ENCODE measurements around the gene KRTAP9-8. TPM values are rescaled to one million over a fixed set of nuclear protein-coding genes. Genes with fewer than 3 reads are reported as not detected.
"Not testable (repeated sequence)": the region's sequence is repeated elsewhere in the genome, so short reads cannot be mapped to it uniquely, and the experiment has no call there.

Gene KRTAP9-8
- total RNA-seq, 1 experiment from 2014 or later = not detected

DNA sequence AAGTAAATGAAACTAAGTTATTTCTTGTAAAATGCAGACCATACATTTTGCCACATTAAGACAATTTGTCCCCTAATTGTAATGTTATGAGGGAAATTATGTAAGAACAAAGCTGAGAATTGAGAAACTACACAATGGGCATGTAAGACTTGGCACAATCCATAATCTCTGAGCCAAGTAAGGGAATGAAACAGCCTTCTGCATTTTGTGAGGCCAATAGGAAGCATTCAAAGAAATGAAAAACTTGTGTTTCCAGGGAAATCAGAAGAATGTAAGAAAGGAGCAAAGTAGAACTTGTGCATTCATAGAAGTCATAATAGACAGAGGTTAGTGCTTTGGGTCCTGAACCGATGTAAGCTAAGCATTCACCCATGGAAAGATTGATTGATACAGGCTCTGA lies 13.5 kb downstream of the KRTAP9-8 start:
- in situ Hi-C loops (cut with HindIII; ENCODE audit: low pct_unique_long_range_greater_than_20kb, low sequenced_read_pairs) = no loop called here
- DNase-seq (ENCODE audit: low read depth) = no peak

GRCh38 chr17:41254861-41255260 lies 17.1 kb downstream of the KRTAP9-8 start:
- no peak for DNase-seq (ENCODE audit: low read depth)
- in situ Hi-C loops (cut with HindIII; ENCODE audit: low pct_unique_long_range_greater_than_20kb, low sequenced_read_pairs) = no loop called here

DNA sequence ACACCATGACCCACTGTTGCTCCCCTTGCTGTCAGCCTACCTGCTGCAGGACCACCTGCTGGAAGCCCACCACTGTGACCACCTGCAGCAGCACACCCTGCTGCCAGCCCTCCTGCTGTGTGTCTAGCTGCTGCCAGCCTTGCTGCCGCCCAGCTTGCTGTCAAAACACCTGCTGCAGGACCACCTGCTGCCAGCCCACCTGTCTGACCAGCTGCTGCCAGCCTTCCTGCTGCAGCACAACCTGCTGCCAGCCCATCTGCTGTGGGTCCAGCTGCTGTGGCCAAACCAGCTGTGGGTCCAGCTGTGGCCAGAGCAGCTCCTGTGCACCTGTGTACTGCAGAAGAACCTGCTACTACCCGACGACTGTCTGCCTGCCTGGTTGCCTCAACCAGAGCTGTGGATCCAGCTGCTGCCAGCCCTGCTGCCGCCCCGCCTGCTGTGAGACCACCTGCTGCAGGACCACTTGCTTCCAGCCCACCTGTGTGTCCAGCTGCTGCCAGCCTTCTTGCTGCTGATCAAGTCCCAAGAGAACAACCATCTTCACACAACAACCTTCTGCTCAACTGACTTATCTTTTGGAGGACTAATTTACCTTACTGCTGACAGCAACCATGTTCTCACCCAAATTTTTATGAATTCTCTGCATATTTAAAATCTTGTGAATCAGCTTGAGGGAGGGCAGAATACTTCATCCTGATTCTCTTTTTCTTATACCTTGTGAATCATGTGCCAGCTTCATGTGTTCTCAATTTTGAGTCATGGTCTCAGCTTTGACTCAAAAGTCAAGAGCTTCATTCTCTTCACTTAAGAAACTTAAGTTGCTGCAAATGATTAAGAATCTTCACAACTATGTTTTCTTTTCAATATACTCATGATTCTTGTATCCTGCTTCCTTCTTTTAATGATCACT lies 17.8 kb downstream of the KRTAP9-8 start, which contains the start of gene KRTAP9-9:
Gene KRTAP9-9 (plus strand): TSS at position 4 of the 910 bp plus-strand sequence.
- in situ Hi-C loops (cut with HindIII; ENCODE audit: low pct_unique_long_range_greater_than_20kb, low sequenced_read_pairs); DNase-seq (ENCODE audit: low read depth): not testable (repeated sequence)

DNA sequence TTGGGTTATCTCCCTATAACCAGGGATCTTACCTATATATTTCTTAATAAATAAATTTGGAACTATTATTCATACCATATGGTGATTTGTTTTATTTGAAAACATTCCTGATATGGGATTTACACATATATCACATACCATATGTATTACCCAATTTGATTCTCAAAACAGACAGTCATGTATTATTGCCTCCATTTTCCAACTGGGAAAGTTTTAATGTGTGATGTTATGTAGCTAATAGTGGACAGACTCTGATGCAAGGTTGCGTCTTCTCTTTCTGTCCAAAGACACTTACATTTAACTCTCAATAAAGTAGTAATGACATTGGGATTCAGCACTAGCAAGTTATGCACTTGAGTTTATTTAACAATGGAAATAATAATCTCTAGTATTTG lies 18.5 kb downstream of the KRTAP9-8 start:
- DNase-seq (ENCODE audit: low read depth) = no peak
- in situ Hi-C loops (cut with HindIII; ENCODE audit: low pct_unique_long_range_greater_than_20kb, low sequenced_read_pairs) = no loop called here

DNA sequence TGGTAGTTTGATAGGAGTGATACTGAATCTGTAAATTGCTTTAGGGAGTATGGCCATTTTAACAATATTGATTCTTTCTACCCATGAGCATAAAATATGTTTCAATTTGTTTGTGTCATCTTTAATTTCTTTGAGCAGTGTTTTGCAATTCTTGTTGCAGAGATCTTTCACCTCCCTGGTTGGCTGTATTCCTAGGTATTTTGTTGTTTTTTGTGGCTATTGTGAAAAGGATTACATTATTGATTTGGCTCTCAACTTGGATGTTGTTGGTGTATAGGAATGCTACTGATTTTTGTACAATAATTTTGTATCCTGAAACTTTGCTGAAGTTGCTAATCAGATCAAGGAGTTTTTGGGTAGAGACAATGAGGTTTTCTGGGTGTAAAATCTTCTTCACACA lies 20.6 kb downstream of the KRTAP9-8 start:
- in situ Hi-C loops (cut with HindIII; ENCODE audit: low pct_unique_long_range_greater_than_20kb, low sequenced_read_pairs) = no loop called here
- DNase-seq (ENCODE audit: low read depth) = no peak

GRCh38 chr17:41263212-41263611 lies 25.4 kb downstream of the KRTAP9-8 start:
- DNase-seq (ENCODE audit: low read depth) = no peak
- in situ Hi-C loops (cut with HindIII; ENCODE audit: low pct_unique_long_range_greater_than_20kb, low sequenced_read_pairs) = no loop called here

DNA sequence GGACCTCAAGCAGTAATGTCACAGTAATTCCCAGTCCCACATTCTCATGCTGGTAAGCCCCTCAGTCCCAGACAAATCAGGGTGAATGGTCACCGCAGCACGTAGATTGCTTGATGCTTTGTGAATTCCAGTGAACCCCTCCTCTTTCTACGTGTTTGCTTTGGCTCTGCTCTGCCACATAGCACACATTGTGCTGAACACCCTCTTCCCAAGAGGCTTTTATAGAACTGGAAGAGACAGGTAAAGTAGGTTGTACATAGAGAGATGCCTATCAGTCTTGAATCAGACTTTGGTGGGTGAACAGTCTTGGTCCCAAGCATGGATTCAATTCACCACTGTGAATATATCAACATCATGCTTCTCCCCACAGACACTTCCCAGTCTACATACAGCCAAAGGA lies 26.8 kb downstream of the KRTAP9-8 start:
- DNase-seq (ENCODE audit: low read depth) = no peak
- in situ Hi-C loops (cut with HindIII; ENCODE audit: low pct_unique_long_range_greater_than_20kb, low sequenced_read_pairs) = no loop called here

DNA sequence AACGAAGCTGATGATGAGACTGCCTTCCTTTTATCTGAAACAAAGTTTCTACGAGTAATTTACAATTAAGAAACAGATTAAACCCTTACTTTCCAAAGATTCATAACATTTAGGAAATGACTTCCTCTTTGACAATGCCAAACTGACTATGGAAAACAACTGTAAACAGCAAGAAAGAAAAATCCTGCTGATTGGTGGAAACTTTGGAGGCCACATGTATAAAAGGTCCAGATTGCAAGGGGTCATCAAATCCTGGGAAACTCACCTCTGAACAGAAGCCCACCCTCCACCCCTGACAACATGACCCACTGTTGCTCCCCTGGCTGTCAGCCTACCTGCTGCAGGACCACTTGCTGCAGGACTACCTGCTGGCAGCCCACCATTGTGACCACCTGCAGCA lies 27.3 kb downstream of the KRTAP9-8 start, which contains the start of gene KRTAP9-6:
Gene KRTAP9-6 (plus strand): TSS at position 301 of the 400 bp plus-strand sequence. CDS start 0 bp downstream, at position 301.
- in situ Hi-C loops (cut with HindIII; ENCODE audit: low pct_unique_long_range_greater_than_20kb, low sequenced_read_pairs) = no loop called here
- DNase-seq (ENCODE audit: low read depth) = no peak

- no peak for DNase-seq (ENCODE audit: low read depth)
- in situ Hi-C loops (cut with HindIII; ENCODE audit: low pct_unique_long_range_greater_than_20kb, low sequenced_read_pairs) = no loop called here
These were observed 29.9 kb downstream of the KRTAP9-8 start for GRCh38 chr17:41267711-41268110.

DNA sequence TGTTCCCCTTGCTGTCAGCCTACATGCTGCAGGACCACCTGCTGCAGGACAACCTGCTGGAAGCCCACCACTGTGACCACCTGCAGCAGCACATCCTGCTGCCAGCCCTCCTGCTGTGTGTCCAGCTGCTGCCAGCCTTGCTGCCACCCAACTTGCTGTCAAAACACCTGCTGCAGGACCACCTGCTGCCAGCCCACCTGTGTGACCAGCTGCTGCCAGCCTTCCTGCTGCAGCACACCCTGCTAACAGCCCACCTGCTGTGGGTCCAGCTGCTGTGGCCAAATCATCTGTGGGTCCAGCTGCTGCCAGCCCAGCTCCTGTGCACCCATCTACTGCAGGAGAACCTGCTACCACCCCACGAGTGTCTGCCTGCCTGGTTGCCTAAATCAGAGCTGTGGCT lies 33.5 kb downstream of the KRTAP9-8 start:
- DNase-seq (ENCODE audit: low read depth); in situ Hi-C loops (cut with HindIII; ENCODE audit: low pct_unique_long_range_greater_than_20kb, low sequenced_read_pairs): not testable (repeated sequence)

DNA sequence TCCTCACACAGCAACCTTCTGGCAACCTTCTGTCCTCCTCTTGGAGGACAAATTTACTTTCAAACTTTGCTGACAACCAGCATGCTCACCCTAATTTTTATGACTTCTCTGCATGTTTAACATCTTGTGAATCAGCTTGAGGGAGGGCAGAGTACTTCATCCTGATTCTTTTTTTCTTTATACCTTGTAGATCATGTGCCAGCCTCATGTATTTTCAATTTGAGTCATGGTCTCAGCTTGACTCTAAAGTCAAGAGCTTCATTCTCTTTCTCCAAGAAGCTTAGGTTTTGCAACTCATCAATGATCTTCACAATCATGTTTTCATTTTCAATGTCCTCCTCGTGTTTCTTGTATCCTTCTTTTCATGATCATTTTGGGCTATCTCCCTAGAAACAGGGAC lies 34.1 kb downstream of the KRTAP9-8 start:
- in situ Hi-C loops (cut with HindIII; ENCODE audit: low pct_unique_long_range_greater_than_20kb, low sequenced_read_pairs) = no loop called here

DNA sequence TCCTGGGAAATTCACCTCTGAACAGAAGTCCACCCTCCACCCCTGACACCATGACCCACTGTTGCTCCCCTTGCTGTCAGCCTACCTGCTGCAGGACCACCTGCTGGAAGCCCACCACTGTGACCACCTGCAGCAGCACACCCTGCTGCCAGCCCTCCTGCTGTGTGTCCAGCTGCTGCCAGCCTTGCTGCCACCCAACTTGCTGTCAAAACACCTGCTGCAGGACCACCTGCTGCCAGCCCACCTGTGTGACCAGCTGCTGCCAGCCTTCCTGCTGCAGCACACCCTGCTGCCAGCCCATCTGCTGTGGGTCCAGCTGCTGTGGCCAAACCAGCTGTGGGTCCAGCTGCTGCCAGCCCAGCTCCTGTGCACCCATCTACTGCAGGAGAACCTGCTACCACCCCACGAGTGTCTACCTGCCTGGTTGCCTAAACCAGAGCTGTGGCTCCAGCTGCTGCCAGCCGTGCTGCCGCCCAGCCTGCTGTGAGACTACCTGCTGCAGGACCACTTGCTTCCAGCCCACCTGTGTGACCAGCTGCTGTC lies 37.9 kb downstream of the KRTAP9-8 start, which contains the start of gene KRTAP9-7:
Gene KRTAP9-7 (plus strand): TSS at position 51 of the 543 bp plus-strand sequence. CDS start 0 bp downstream, at position 51.
- DNase-seq (ENCODE audit: low read depth); in situ Hi-C loops (cut with HindIII; ENCODE audit: low pct_unique_long_range_greater_than_20kb, low sequenced_read_pairs): not testable (repeated sequence)

More for the DNA sequence above, 34.1 kb downstream of the KRTAP9-8 start:
- DNase-seq (ENCODE audit: low read depth) = no peak

- in situ Hi-C loops (cut with HindIII; ENCODE audit: low pct_unique_long_range_greater_than_20kb, low sequenced_read_pairs) = no loop called here
- no peak for DNase-seq (ENCODE audit: low read depth)
These were observed 40.6 kb downstream of the KRTAP9-8 start for GRCh38 chr17:41278176-41278955.

DNA sequence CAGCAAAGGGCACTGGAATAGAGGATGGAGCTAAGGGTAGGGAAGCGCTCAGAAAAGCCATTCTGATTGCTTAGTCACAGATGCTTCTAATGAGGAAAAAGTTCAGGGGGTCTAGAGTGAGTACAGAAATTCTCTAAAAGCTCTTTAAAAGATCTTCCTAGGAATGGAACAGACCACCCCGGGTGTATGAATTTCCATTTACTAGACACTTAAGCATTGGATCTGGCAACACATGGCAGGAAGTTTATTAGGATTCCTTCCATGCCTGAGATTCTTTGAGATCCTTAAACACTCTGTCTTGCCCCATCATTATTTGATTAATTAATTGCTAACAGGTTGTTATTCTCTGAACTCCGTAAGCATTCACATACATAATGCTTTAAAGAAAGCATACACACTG lies 46.2 kb downstream of the KRTAP9-8 start:
- in situ Hi-C loops (cut with HindIII; ENCODE audit: low pct_unique_long_range_greater_than_20kb, low sequenced_read_pairs) = no loop called here
- DNase-seq (ENCODE audit: low read depth) = no peak

- DNase-seq (ENCODE audit: low read depth) = no peak
- in situ Hi-C loops (cut with HindIII; ENCODE audit: low pct_unique_long_range_greater_than_20kb, low sequenced_read_pairs) = no loop called here
These were observed 46.7 kb downstream of the KRTAP9-8 start for GRCh38 chr17:41284546-41284945.

DNA sequence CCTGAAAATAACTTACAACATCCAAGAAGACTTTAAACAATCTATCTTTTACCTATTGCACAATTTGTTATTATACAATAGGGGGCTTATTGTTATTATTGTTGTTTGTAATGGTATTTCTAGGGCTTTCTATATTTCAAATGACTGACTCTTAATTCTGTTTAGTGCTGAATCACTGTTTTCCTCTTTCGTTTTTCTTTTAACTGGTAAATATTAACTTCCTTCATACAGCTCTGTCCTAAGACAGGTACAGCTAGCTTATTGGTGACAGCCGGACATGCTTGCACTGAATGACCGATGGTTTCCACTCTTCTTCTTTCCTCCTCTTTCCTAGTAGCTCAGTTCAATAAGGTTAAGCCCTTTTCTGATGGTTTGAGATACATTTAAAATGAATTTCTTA lies 49.3 kb downstream of the KRTAP9-8 start:
- DNase-seq (ENCODE audit: low read depth) = peak; percentile 38
- in situ Hi-C loops (cut with HindIII; ENCODE audit: low pct_unique_long_range_greater_than_20kb, low sequenced_read_pairs) = no loop called here
